Astrocyte (in vitro differentiated cells and primary cell): ENCODE data around the gene PRPF31.

Experiments
- CTCF ChIP-seq: IDR thresholded peaks from 2 replicates; pipeline ENCODE4 v1.5.1; 2011; ENCODE audit warnings: low read depth, mild to moderate bottlenecking, inconsistent platforms, low read length, moderate library complexity; ENCODE audit not compliant: insufficient read depth
- EZH2 ChIP-seq: IDR thresholded peaks from 2 replicates; pipeline ENCODE4 v1.6.1; 2012; ENCODE audit warnings: mild to moderate bottlenecking, low read length, inconsistent platforms; ENCODE audit not compliant: insufficient read depth

DNA sequence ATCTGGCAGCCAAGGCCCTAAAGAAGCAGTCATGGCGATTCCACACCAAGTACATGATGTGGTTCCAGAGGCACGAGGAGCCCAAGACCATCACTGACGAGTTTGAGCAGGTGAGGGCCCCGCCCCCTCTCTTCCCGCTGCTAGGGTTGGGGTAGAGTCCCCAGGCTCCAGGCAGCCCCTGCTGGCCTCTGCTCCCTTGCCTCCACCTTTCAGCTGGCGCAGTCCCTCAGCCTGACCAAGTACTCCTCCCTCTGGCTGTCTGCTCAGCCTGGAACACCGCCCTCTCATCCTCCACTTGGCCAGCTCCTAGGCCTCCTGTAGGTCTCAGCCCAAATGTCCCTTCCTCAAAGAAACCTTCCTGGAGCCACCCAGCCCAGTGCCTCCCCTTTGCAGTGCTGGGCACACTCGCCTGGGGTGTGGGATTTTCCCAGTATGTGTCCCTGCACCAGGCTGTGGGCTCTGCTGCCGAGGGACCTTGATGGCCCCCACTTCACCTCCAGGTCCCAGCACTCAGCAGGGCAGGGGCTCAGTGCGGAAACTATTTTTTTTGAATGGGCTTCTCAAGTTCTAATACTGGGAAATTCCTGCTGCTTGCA, 38.3 kb downstream of the PRPF31 start:
- TF ChIP-seq EZH2: no peak
- no peak for TF ChIP-seq CTCF
